KOPT-K1 (cell line): ENCODE results near the gene UBE2R2.
"Not testable (repeated sequence)": the region's sequence is repeated elsewhere in the genome, so short reads cannot be mapped to it uniquely, and the experiment has no call there.

Experiments
- H3K27ac ChIP-seq: fragments of 200-600 bp; sonication (generic); 2 replicates; pipeline ENCODE4 v1.5.1; 2016; ENCODE audit warnings: antibody characterized with exemption, mild to moderate bottlenecking, low read depth, low read length; ENCODE audit not compliant: poor library complexity, severe bottlenecking
- H3K36me3 ChIP-seq: fragments of 200-600 bp; sonication (generic); 2 replicates; pipeline ENCODE4 v1.5.1; 2017; ENCODE audit warnings: antibody characterized with exemption, mild to moderate bottlenecking, low read length, moderate library complexity; ENCODE audit not compliant: insufficient read depth
- H3K9me3 ChIP-seq: fragments of 200-600 bp; sonication (generic); 2 replicates; pipeline ENCODE4 v1.5.1; 2017; ENCODE audit warnings: antibody characterized with exemption, low read length, mild to moderate bottlenecking; ENCODE audit not compliant: insufficient read depth, poor library complexity, severe bottlenecking

UBE2R2 gene

GRCh38 chr9:33793496-33793895 lies 23.5 kb upstream of the UBE2R2 start:
- H3K36me3 ChIP-seq, H3K9me3 ChIP-seq, H3K27ac ChIP-seq: not testable (repeated sequence)

- Histone ChIP-seq H3K27ac (no peak overlapping the region), H3K36me3 (no peaks in the 10 kb centered on the region), H3K9me3 (no peaks in the 10 kb centered on the region)
These were observed 22.4 kb upstream of the UBE2R2 start for GRCh38 chr9:33794560-33794959.

DNA sequence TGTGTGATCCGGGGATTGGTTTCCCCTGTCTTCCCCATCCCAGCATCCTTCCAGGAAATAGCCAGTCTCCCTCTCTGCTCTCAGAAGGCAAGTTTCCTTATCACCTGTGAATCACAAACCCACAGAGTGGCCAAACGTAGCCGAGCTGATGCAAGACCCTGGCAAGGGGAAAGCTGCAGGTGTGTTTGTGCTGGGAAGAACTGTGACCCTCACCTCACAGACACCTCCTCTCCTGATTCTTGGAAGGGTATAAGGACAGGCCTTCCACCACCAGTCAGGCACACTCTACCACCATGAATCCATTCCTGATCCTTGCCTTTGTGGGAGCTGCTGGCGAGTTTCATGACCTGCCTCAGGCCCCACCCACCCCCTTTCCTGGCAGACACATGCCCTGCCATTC lies 21.7 kb upstream of the UBE2R2 start, which contains the start of gene PRSS3:
PRSS3 (plus strand) TSS at position 281 of the 400 bp plus-strand sequence; CDS start at position 294, 13 bp downstream.
- no peaks in the 10 kb centered on the region for H3K9me3 ChIP-seq
- no peak within 1 kb of the TSS for H3K27ac ChIP-seq
- H3K36me3 ChIP-seq = no peaks in the 10 kb centered on the region

DNA sequence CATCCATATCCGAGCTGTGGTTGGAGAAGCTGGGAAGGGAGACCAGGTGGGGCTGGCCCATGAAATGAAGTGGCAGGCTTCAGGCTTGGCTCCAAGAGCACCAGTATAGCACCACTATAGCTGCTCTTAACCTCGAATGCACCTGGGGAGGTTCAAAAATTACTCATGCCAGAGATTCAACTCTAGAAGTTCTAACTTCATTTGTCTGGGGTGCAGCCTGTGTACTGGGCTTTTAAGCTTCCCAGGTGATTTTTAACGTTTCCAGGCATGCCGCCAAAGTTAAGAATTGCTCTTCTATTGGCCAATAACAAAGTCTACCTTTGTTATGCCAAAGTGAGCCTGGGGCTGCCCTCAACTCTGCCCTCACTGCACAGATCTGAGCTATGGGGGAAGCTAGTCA lies 21.1 kb upstream of the UBE2R2 start:
- H3K27ac ChIP-seq = no peak overlapping the region
- H3K36me3 ChIP-seq = no peaks in the 10 kb centered on the region
- H3K9me3 ChIP-seq = no peaks in the 10 kb centered on the region

- not testable (repeated sequence) for H3K36me3 ChIP-seq, H3K9me3 ChIP-seq, H3K27ac ChIP-seq
These were observed 20.3 kb upstream of the UBE2R2 start for GRCh38 chr9:33796679-33797078.

DNA sequence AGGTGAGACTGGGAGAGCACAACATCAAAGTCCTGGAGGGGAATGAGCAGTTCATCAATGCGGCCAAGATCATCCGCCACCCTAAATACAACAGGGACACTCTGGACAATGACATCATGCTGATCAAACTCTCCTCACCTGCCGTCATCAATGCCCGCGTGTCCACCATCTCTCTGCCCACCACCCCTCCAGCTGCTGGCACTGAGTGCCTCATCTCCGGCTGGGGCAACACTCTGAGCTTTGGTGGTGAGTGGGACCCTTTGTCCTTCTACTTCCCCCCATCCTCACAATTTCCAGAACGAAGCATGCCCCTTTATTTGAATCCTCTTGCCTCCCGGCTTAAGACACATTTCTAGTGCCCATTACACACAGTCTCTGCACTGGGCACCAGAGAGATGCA lies 19.1 kb upstream of the UBE2R2 start:
- no peak overlapping the region for H3K27ac ChIP-seq
- H3K36me3 ChIP-seq = no peaks in the 10 kb centered on the region
- H3K9me3 ChIP-seq = no peaks in the 10 kb centered on the region

- Histone ChIP-seq H3K27ac (no peak overlapping the region), H3K9me3 (no peaks in the 10 kb centered on the region), H3K36me3 (no peaks in the 10 kb centered on the region)
These were observed 18.4 kb upstream of the UBE2R2 start for GRCh38 chr9:33798545-33798944.

DNA sequence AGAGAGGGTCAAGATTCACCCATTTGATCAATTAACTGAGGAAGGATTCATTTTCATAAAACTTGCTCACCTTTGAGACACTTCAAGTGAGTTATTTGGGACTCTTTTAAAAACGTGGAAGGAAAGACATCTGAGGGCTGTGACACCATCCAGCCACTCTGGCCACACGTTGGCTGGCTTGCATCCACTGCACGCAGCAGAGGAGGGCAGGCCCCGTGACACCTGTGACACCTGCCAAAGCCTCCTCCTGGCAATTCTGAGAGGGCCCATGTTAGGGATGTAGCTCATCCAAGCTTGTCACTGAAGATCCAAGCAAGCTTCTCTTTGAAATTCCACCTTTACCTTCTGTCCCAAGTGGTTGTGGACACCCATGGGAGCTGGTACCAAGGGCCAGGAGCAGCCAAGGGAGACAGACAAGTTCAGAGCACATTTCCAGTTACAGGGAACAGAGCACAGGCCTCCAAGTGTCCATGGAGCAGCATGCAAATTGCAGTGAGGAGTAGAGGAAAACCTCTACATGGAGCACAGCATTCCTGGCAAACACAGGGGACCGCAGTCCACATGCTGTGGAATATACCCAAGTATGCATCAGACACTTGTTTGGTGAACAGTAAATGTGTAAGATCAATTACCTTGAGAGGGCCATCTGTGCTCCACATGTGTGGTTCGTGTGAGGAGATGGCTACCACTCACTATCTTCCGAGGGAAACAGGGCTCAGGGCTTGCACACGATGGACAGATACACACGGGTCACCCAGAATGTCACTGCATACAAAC lies 16.8 kb upstream of the UBE2R2 start:
- Histone ChIP-seq H3K27ac (no peak overlapping the region), H3K9me3 (no peaks in the 10 kb centered on the region), H3K36me3 (no peaks in the 10 kb centered on the region)

DNA sequence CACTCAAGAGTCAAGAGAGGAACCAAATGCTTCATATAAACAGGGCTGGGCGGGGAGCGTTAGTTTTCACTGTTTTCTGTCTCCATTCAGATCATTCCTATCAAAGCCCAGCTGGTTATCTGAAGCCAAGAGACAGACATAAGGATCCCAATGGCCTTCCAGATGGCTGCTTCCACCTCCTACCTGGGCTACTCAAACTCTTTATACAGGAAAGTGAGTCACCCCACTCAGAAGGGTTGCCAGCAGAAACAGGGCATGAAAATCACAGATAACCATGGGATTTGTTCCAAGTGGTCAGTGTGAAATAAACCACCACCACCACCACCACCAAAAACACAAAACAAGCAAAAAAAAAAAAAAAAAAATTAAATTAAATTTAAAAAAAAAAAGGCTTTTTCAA lies 16.1 kb upstream of the UBE2R2 start:
- Histone ChIP-seq H3K9me3 (no peaks in the 10 kb centered on the region), H3K36me3 (no peaks in the 10 kb centered on the region), H3K27ac (no peak overlapping the region)

DNA sequence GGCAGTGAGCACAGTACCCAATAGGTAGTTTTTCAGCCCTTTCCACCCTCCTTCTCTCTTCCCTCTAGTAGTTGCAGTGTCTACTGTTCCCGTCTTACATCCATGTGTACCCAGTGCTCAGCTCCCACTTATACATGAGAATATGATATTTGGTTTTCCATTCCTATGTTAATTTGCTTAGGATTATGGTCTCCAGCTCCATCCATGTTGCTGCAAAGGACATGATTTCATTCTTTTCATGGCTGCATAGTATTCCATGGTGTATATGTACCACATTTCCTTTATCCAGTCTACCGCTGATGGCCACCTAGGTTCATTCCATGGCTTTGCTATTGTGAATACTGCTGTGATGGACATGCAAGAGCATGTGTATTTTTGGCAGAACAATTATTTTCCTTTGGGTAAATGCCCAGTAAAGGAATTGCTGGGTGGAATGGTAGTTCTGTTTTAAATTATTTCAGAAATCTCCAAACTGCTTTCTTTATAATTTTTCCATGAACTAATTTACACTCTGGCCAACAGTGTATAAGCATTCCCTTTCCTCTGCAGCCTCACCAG lies 14.9 kb upstream of the UBE2R2 start:
- not testable (repeated sequence) for H3K36me3 ChIP-seq, H3K27ac ChIP-seq, H3K9me3 ChIP-seq

DNA sequence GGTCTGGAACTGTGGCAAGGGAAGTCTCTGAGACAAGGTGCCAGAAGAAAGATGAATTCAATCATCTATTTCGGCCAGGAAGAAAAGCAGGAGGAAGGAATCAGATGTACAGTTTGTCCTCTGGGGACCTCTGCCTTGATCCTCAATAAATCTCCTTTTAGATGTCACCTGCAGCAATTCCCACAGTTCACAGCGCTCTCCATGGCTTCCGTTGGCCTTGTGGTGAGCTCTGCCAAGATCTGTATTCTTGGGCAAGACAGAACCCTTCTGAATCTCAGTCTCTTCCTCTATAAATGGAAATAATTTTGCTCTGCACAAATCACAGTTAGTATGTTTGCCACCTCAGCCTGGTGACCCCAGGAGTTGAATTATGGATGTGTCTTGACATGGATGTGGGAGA lies 12.8 kb upstream of the UBE2R2 start:
- H3K27ac ChIP-seq, H3K9me3 ChIP-seq, H3K36me3 ChIP-seq: not testable (repeated sequence)

DNA sequence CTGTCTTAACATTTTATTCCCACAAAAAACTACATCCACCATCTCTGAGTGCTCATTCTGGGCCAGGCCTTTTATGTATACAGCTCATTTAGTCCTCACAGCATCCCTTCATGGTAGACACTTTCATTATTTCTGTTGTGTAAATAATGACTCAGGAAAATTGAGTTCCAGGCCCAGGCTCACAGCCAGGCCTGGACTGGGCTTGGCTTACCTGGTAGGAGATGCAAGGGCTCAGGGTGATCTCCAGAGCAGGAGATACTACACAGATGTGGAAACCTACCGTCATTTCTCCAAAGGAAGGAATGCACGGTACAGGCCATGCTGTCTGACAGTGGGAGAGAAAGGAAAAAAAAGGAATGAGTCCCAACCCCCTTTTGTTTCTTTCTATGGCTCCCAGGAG lies 9.8 kb upstream of the UBE2R2 start:
- not testable (repeated sequence) for H3K9me3 ChIP-seq, H3K36me3 ChIP-seq, H3K27ac ChIP-seq

DNA sequence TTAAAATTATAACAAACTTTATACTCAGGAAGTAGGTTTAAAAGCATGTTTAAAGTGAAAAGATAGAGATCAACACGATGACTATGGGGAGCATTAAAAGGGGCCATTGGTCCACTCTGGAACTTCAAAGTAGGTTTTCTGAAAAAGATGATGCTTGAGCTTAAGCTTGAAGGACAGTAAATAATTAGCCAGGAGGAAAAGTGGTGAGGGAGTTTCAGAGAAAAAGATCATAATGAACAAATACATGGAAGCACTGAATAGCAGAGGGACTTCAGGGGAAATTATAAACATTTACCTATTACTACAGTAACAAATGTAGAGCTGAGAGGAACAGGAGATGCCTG lies 8.0 kb upstream of the UBE2R2 start:
- H3K36me3 ChIP-seq, H3K27ac ChIP-seq, H3K9me3 ChIP-seq: not testable (repeated sequence)

GRCh38 chr9:33809506-33809905 lies 7.5 kb upstream of the UBE2R2 start:
- no peak overlapping the region for H3K27ac ChIP-seq
- no peaks in the 10 kb centered on the region for H3K9me3 ChIP-seq
- no peaks in the 10 kb centered on the region for H3K36me3 ChIP-seq

- Histone ChIP-seq H3K27ac (peak overlapping the region; percentile 46), H3K9me3 (no peaks in the 10 kb centered on the region)
These were observed 3.0 kb upstream of the UBE2R2 start for GRCh38 chr9:33813712-33814641.

More at GRCh38 chr9:33813712-33814641, 3.0 kb upstream of the UBE2R2 start:
- H3K36me3 ChIP-seq = no peaks in the 10 kb centered on the region
